ENCODE results near the gene YPEL2.

DNA sequence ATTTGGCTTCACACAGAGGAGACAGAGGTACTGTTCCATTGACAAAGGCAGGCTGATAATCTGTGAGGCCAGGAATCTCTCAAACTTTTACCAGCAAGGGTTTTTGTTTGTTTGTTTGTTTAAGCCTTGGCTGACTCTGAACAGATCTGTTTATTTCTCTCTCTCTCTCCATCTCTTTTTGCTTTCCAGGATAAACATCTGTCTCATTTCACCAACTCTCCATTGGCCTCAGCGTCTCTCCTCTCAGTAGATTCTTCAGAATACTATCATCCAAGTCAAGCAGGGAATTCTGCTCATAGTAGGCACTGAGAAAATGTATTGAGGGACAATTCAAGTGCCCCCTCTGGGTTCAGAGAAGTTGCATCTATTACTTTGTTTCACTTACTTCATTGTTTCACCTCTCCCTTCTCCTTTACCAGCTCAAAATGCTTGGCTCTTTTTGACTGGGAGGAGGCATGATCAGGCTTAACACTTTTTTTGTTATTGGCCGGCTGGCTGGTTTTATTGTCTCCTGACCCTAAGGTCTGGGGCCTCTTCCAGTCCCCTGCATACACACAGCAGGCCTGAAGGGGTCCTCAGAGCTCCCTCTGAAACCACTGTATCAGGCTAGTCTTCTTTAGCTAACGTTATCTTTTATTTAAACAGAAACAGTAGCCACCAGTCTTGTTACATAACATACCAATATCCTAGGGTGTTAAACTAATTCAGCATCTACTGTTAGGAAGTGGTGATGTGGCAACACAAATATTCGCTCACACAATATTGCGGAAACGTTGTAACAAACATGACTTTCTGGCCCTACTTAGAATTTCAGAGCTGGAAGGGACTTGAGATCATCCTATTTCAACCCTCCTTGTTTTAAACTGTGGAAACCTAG lies 2.0 kb upstream of the YPEL2 start:
- TF ChIP-seq, protein P1, sequence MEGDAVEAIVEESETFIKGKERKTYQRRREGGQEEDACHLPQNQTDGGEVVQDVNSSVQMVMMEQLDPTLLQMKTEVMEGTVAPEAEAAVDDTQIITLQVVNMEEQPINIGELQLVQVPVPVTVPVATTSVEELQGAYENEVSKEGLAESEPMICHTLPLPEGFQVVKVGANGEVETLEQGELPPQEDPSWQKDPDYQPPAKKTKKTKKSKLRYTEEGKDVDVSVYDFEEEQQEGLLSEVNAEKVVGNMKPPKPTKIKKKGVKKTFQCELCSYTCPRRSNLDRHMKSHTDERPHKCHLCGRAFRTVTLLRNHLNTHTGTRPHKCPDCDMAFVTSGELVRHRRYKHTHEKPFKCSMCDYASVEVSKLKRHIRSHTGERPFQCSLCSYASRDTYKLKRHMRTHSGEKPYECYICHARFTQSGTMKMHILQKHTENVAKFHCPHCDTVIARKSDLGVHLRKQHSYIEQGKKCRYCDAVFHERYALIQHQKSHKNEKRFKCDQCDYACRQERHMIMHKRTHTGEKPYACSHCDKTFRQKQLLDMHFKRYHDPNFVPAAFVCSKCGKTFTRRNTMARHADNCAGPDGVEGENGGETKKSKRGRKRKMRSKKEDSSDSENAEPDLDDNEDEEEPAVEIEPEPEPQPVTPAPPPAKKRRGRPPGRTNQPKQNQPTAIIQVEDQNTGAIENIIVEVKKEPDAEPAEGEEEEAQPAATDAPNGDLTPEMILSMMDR (IDR thresholded peaks at IDR 0.05; ENCODE audit: insufficient read depth, low read length, poor library complexity, severe bottlenecking) = peak; percentile 74
- TF ChIP-seq EZH2phosphoT487 (conservative IDR thresholded peaks at IDR 0.05; ENCODE audit: low read length) = no peak

All from SU-DHL-6 (cell line).